Measurements from ENCODE around the gene TBRG4.

Gene TBRG4

GRCh38 chr7:45050198-45050597 lies 61.3 kb downstream of the TBRG4 start:
- DNase-seq, result no peak
